Suppressor macrophage (primary cell): Measurements from ENCODE around the gene SNRNP48.
A peak's percentile ranks its signal among the peaks of the same experiment; 100 is the strongest.

Source experiments
- DNase-seq, 4 experiments: peaks; one replicate each; pipeline ENCODE4 v3.0.0-alpha.2; 2020 to 2022
- total RNA-seq, 17 experiments: gene quantifications; one replicate each; lab custom pipeline; 2026; ENCODE audit warnings: mixed read lengths in 6 of 17, inconsistent platforms in 3 of 17; lab: John Stamatoyannopoulos, UW

Gene SNRNP48
- total RNA-seq = 6.4 to 42.0 (median 19.1) reads per million in 17 experiments

- DNase-seq = peak; percentile 95 to 98 (median 98)
Observed at GRCh38 chr6:7589949-7590917, at the start of gene SNRNP48. TSS of gene SNRNP48 (plus strand) at chr6:7590198. CDS start at chr6:7590258, 60 bp downstream.

- DNase-seq = peak in 1 of 4 experiments; percentile 4
Observed at GRCh38 chr6:7540595-7540994, 49.4 kb upstream of the SNRNP48 start.

- peak; percentile 5 to 52 (median 30) for DNase-seq
Observed at GRCh38 chr6:7541175-7542064, 48.6 kb upstream of the SNRNP48 start, which contains the start of gene DSP. TSS of gene DSP (plus strand) at chr6:7541671. CDS start at chr6:7541916, 245 bp downstream.

- DNase-seq = peak in 3 of 4 experiments; percentile 22 to 58 (median 40)
Observed at GRCh38 chr6:7542065-7542873, 47.7 kb upstream of the SNRNP48 start.

GRCh38 chr6:7542874-7543624 is 46.9 kb upstream of the SNRNP48 start:
- DNase-seq = peak in 3 of 4 experiments; percentile 18 to 71 (median 62)

GRCh38 chr6:7543789-7544424 is 46.1 kb upstream of the SNRNP48 start:
- DNase-seq = peak in 2 of 4 experiments; percentile 23 to 28

GRCh38 chr6:7544597-7544996 is 45.4 kb upstream of the SNRNP48 start:
- no peak for DNase-seq

- no peak for DNase-seq
Observed at GRCh38 chr6:7545316-7546019, 44.5 kb upstream of the SNRNP48 start.

GRCh38 chr6:7546020-7546369 is 44.0 kb upstream of the SNRNP48 start:
- DNase-seq = no peak

- no peak for DNase-seq
Observed at GRCh38 chr6:7546383-7546782, 43.6 kb upstream of the SNRNP48 start.

- DNase-seq = no peak
Observed at GRCh38 chr6:7546896-7547295, 43.1 kb upstream of the SNRNP48 start.

- DNase-seq = no peak
Observed at GRCh38 chr6:7547315-7547714, 42.7 kb upstream of the SNRNP48 start.

GRCh38 chr6:7550433-7550801 is 39.6 kb upstream of the SNRNP48 start:
- no peak for DNase-seq

GRCh38 chr6:7554533-7555275 is 35.3 kb upstream of the SNRNP48 start:
- no peak for DNase-seq

GRCh38 chr6:7555671-7556070 is 34.3 kb upstream of the SNRNP48 start:
- no peak for DNase-seq

GRCh38 chr6:7556394-7557106 is 33.4 kb upstream of the SNRNP48 start:
- no peak for DNase-seq

GRCh38 chr6:7557652-7558051 is 32.3 kb upstream of the SNRNP48 start:
- DNase-seq = no peak

- DNase-seq = no peak
Observed at GRCh38 chr6:7558781-7559180, 31.2 kb upstream of the SNRNP48 start.

GRCh38 chr6:7559196-7559595 is 30.8 kb upstream of the SNRNP48 start:
- no peak for DNase-seq
